ENCODE measurements around the gene MBNL2.

GRCh38 chr13:97300871-97301270 is 78.7 kb downstream of the MBNL2 start:
- no peak for TF ChIP-seq CTCF (conservative IDR thresholded peaks at IDR 0.05; ENCODE audit: low read depth, low read length)
- no peak for TF ChIP-seq EZH2 (IDR thresholded peaks at IDR 0.05; ENCODE audit: low read length, unreplicated experiment)

All from PC-3 (cell line).